ENCODE results near the gene SEPTIN2. TPM values are rescaled to one million over a fixed set of nuclear protein-coding genes. Genes with fewer than 3 reads are reported as not detected.

SEPTIN2 gene
- total RNA-seq, 1 donor from 2014 or later: 203 TPM

GRCh38 chr2:241323778-241324177 is 8.1 kb downstream of the SEPTIN2 start:
- intact Hi-C loops (cut with micrococcal nuclease): no loop called here
- H3K9me3 Mint-ChIP-seq: no peaks in the 10 kb centered on the region
- DNase-seq (ENCODE audit: low spot score): no peak
- peaks cover 43% of the 10 kb centered on the region for H3K36me3 Mint-ChIP-seq (ENCODE audit: low read depth)
- H3K27me3 Mint-ChIP-seq (ENCODE audit: insufficient read depth): no peaks in the 10 kb centered on the region
- H3K4me3 Mint-ChIP-seq: no peak overlapping the region
- H3K4me1 Mint-ChIP-seq (ENCODE audit: low read depth): peaks cover 51% of the 10 kb centered on the region
- H3K27ac Mint-ChIP-seq: no peak overlapping the region

- H3K4me1 Mint-ChIP-seq (ENCODE audit: low read depth): peaks cover 41% of the 10 kb centered on the region
- no peak overlapping the region for H3K27ac Mint-ChIP-seq
- DNase-seq (ENCODE audit: low spot score): no peak
- H3K4me3 Mint-ChIP-seq: no peak overlapping the region
- intact Hi-C loops (cut with micrococcal nuclease): no loop called here
- H3K27me3 Mint-ChIP-seq (ENCODE audit: insufficient read depth): no peaks in the 10 kb centered on the region
- peaks cover 45% of the 10 kb centered on the region for H3K36me3 Mint-ChIP-seq (ENCODE audit: low read depth)
- H3K9me3 Mint-ChIP-seq: no peaks in the 10 kb centered on the region
Measured at GRCh38 chr2:241324775-241325174, 9.1 kb downstream of the SEPTIN2 start.

GRCh38 chr2:241325257-241325656 is 9.5 kb downstream of the SEPTIN2 start:
- no peak for DNase-seq (ENCODE audit: low spot score)
- Mint-ChIP-seq H3K27ac (no peak overlapping the region), H3K9me3 (no peaks in the 10 kb centered on the region), H3K4me3 (no peak overlapping the region), H3K27me3 (ENCODE audit: insufficient read depth) (no peaks in the 10 kb centered on the region), H3K36me3 (ENCODE audit: low read depth) (peaks cover 44% of the 10 kb centered on the region), H3K4me1 (ENCODE audit: low read depth) (peaks cover 36% of the 10 kb centered on the region)
- intact Hi-C loops (cut with micrococcal nuclease): no loop called here

- no peaks in the 10 kb centered on the region for H3K27me3 Mint-ChIP-seq (ENCODE audit: insufficient read depth)
- no peak overlapping the region for H3K4me3 Mint-ChIP-seq
- no peak for DNase-seq (ENCODE audit: low spot score)
- H3K4me1 Mint-ChIP-seq (ENCODE audit: low read depth): peaks cover 12% of the 10 kb centered on the region
- peaks cover 51% of the 10 kb centered on the region for H3K36me3 Mint-ChIP-seq (ENCODE audit: low read depth)
- H3K9me3 Mint-ChIP-seq: no peaks in the 10 kb centered on the region
- no peak overlapping the region for H3K27ac Mint-ChIP-seq
- intact Hi-C loops (cut with micrococcal nuclease): no loop called here
Measured at GRCh38 chr2:241329669-241330615, 14.2 kb downstream of the SEPTIN2 start.

GRCh38 chr2:241330616-241330981 is 14.9 kb downstream of the SEPTIN2 start:
- no peaks in the 10 kb centered on the region for H3K9me3 Mint-ChIP-seq
- no peaks in the 10 kb centered on the region for H3K27me3 Mint-ChIP-seq (ENCODE audit: insufficient read depth)
- peaks cover 13% of the 10 kb centered on the region for H3K4me1 Mint-ChIP-seq (ENCODE audit: low read depth)
- DNase-seq (ENCODE audit: low spot score): no peak
- intact Hi-C loops (cut with micrococcal nuclease): no loop called here
- no peak overlapping the region for H3K27ac Mint-ChIP-seq
- H3K4me3 Mint-ChIP-seq: no peak overlapping the region
- H3K36me3 Mint-ChIP-seq (ENCODE audit: low read depth): peaks cover 49% of the 10 kb centered on the region

GRCh38 chr2:241334813-241335212 is 19.1 kb downstream of the SEPTIN2 start:
- intact Hi-C loops (cut with micrococcal nuclease): no loop called here
- peaks cover 33% of the 10 kb centered on the region for H3K4me1 Mint-ChIP-seq (ENCODE audit: low read depth)
- no peaks in the 10 kb centered on the region for H3K27me3 Mint-ChIP-seq (ENCODE audit: insufficient read depth)
- no peak for DNase-seq (ENCODE audit: low spot score)
- H3K9me3 Mint-ChIP-seq: no peaks in the 10 kb centered on the region
- no peak overlapping the region for H3K27ac Mint-ChIP-seq
- peaks cover 48% of the 10 kb centered on the region for H3K36me3 Mint-ChIP-seq (ENCODE audit: low read depth)
- no peak overlapping the region for H3K4me3 Mint-ChIP-seq

GRCh38 chr2:241339839-241340630 is 24.3 kb downstream of the SEPTIN2 start:
- intact Hi-C loops (cut with micrococcal nuclease): no loop called here
- H3K4me3 Mint-ChIP-seq: peak overlapping the region; percentile 11
- DNase-seq (ENCODE audit: low spot score): no peak
- peaks cover 56% of the 10 kb centered on the region for H3K36me3 Mint-ChIP-seq (ENCODE audit: low read depth)
- no peaks in the 10 kb centered on the region for H3K27me3 Mint-ChIP-seq (ENCODE audit: insufficient read depth)
- H3K4me1 Mint-ChIP-seq (ENCODE audit: low read depth): peaks cover 46% of the 10 kb centered on the region
- no peak overlapping the region for H3K27ac Mint-ChIP-seq
- no peaks in the 10 kb centered on the region for H3K9me3 Mint-ChIP-seq

- no peaks in the 10 kb centered on the region for H3K9me3 Mint-ChIP-seq
- intact Hi-C loops (cut with micrococcal nuclease): no loop called here
- H3K4me1 Mint-ChIP-seq (ENCODE audit: low read depth): peaks cover 39% of the 10 kb centered on the region
- H3K36me3 Mint-ChIP-seq (ENCODE audit: low read depth): peaks cover 62% of the 10 kb centered on the region
- H3K27ac Mint-ChIP-seq: peak overlapping the region; percentile 81
- H3K4me3 Mint-ChIP-seq: no peak overlapping the region
- DNase-seq (ENCODE audit: low spot score): no peak
- H3K27me3 Mint-ChIP-seq (ENCODE audit: insufficient read depth): no peaks in the 10 kb centered on the region
Measured at GRCh38 chr2:241340631-241341163, 25.0 kb downstream of the SEPTIN2 start.

- Mint-ChIP-seq H3K27me3 (ENCODE audit: insufficient read depth) (no peaks in the 10 kb centered on the region), H3K4me3 (no peak overlapping the region), H3K36me3 (ENCODE audit: low read depth) (peaks cover 56% of the 10 kb centered on the region), H3K4me1 (ENCODE audit: low read depth) (peaks cover 18% of the 10 kb centered on the region), H3K27ac (no peak overlapping the region), H3K9me3 (no peaks in the 10 kb centered on the region)
- DNase-seq (ENCODE audit: low spot score): no peak
- intact Hi-C loops (cut with micrococcal nuclease): no loop called here
Measured at GRCh38 chr2:241344925-241345651, 29.4 kb downstream of the SEPTIN2 start.

- Mint-ChIP-seq H3K27ac (no peak overlapping the region), H3K36me3 (ENCODE audit: low read depth) (peaks cover 54% of the 10 kb centered on the region), H3K27me3 (ENCODE audit: insufficient read depth) (no peaks in the 10 kb centered on the region), H3K4me1 (ENCODE audit: low read depth) (no peaks in the 10 kb centered on the region), H3K4me3 (no peak overlapping the region), H3K9me3 (no peaks in the 10 kb centered on the region)
- intact Hi-C loops (cut with micrococcal nuclease): no loop called here
- DNase-seq (ENCODE audit: low spot score): no peak
Measured at GRCh38 chr2:241349941-241350340, 34.2 kb downstream of the SEPTIN2 start.

GRCh38 chr2:241350530-241350877 is 34.8 kb downstream of the SEPTIN2 start:
- Mint-ChIP-seq H3K9me3 (no peaks in the 10 kb centered on the region), H3K4me3 (no peak overlapping the region), H3K27ac (no peak overlapping the region), H3K27me3 (ENCODE audit: insufficient read depth) (no peaks in the 10 kb centered on the region), H3K36me3 (ENCODE audit: low read depth) (peaks cover 49% of the 10 kb centered on the region), H3K4me1 (ENCODE audit: low read depth) (no peaks in the 10 kb centered on the region)
- DNase-seq (ENCODE audit: low spot score): no peak
- intact Hi-C loops (cut with micrococcal nuclease): no loop called here

- Mint-ChIP-seq H3K4me1 (ENCODE audit: low read depth) (no peaks in the 10 kb centered on the region), H3K36me3 (ENCODE audit: low read depth) (peaks cover 44% of the 10 kb centered on the region), H3K27me3 (ENCODE audit: insufficient read depth) (no peaks in the 10 kb centered on the region), H3K4me3 (no peak overlapping the region), H3K9me3 (no peaks in the 10 kb centered on the region), H3K27ac (no peak overlapping the region)
- intact Hi-C loops (cut with micrococcal nuclease): no loop called here
- DNase-seq (ENCODE audit: low spot score): no peak
Measured at GRCh38 chr2:241350878-241351639, 35.3 kb downstream of the SEPTIN2 start.
